PFSK-1 (cell line): ENCODE results near the gene ENDOV.

Source experiments
- FOXP2 ChIP-seq: optimal IDR thresholded peaks from 2 replicates; pipeline ENCODE3; 2011; ENCODE audit warnings: borderline replicate concordance, control low read depth, inconsistent platforms; ENCODE audit not compliant: insufficient read depth; ENCODE audit errors: extremely low read length, extremely low read depth
- POLR2AphosphoS5 ChIP-seq: IDR thresholded peaks from 2 replicates; pipeline ENCODE4 v1.6.1; 2012; ENCODE audit warnings: low read depth, mild to moderate bottlenecking, control low read depth, low read length, moderate library complexity
- SIN3A ChIP-seq: IDR thresholded peaks from 2 replicates; pipeline ENCODE4 v1.6.1; 2012; ENCODE audit warnings: mild to moderate bottlenecking, low read length, moderate library complexity, borderline replicate concordance; ENCODE audit not compliant: insufficient read depth
- TAF1 ChIP-seq: IDR thresholded peaks from 2 replicates; pipeline ENCODE4 v1.6.1; 2012; ENCODE audit warnings: low read length, control low read depth, borderline replicate concordance; ENCODE audit not compliant: insufficient read depth
- TF ChIP-seq, protein P1 (sequence below), 2 experiments: IDR thresholded peaks; 2 replicates each; pipeline versions ENCODE4 v1.6.1 to v1.8.0; 2011 to 2012; ENCODE audit warnings: low read depth in 2 of 2, low read length in 2 of 2, control low read depth in 1 of 2, inconsistent platforms in 1 of 2, mild to moderate bottlenecking in 1 of 2, moderate library complexity in 1 of 2; ENCODE audit not compliant: insufficient read depth in 1 of 2

Gene ENDOV

DNA sequence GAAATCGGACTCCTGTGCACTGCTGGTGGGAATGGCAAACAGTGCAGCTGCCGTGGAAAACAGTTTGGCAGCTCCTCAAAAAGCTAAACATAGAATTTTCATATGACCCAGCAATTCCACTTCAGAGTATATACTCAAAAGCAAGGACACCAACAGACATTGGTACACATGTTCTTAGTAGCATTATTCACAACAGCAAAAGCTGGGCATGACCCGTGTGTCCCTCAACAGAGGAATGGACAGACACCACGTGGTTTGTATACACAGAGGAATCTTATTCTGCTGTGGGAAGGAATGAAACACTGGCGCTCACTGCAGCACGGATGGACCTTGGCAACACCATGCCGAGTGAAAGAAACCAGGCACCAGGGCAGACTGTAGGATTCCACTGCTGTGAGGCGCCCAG lies 45.5 kb downstream of the ENDOV start:
- TF ChIP-seq TAF1: no peak
- TF ChIP-seq, protein P1, sequence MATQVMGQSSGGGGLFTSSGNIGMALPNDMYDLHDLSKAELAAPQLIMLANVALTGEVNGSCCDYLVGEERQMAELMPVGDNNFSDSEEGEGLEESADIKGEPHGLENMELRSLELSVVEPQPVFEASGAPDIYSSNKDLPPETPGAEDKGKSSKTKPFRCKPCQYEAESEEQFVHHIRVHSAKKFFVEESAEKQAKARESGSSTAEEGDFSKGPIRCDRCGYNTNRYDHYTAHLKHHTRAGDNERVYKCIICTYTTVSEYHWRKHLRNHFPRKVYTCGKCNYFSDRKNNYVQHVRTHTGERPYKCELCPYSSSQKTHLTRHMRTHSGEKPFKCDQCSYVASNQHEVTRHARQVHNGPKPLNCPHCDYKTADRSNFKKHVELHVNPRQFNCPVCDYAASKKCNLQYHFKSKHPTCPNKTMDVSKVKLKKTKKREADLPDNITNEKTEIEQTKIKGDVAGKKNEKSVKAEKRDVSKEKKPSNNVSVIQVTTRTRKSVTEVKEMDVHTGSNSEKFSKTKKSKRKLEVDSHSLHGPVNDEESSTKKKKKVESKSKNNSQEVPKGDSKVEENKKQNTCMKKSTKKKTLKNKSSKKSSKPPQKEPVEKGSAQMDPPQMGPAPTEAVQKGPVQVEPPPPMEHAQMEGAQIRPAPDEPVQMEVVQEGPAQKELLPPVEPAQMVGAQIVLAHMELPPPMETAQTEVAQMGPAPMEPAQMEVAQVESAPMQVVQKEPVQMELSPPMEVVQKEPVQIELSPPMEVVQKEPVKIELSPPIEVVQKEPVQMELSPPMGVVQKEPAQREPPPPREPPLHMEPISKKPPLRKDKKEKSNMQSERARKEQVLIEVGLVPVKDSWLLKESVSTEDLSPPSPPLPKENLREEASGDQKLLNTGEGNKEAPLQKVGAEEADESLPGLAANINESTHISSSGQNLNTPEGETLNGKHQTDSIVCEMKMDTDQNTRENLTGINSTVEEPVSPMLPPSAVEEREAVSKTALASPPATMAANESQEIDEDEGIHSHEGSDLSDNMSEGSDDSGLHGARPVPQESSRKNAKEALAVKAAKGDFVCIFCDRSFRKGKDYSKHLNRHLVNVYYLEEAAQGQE (IDR thresholded peaks at IDR 0.05; ENCODE audit: insufficient read depth in 1 of 2, low read depth in 2 of 2, low read length in 2 of 2): no peak
- TF ChIP-seq POLR2AphosphoS5: no peak
- no peak for TF ChIP-seq SIN3A
- TF ChIP-seq FOXP2: no peak

DNA sequence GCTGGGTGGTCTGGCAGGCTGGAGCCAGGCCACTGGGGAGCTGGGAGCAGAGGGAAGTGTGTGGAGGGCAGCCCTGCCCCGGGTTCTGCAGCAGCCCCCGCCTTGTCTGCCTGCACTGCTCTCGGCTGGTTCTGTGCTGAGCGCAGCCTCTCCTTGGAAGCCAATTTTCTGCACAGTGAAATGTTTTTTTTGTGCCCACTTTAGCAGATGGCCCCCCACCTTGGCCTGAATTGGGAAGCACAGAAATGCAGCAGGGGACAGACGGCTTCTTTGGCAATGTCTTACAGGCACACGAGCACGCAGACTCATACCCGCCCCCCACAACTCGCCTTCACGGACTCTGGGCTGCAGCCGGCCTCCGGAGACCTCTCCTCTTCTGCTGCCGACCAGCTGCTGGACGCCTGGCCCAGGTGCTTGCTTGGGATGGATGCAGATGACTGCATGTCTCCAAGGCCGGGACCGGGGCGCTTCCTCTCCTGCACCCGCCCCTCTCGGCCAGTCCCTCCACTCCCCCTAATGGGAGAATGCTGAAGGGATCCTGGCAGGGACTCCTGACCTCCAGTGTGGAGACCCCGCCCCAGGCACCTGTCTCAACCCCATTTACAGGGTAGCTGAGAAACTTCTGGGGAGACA lies 46.7 kb downstream of the ENDOV start:
- no peak for TF ChIP-seq TAF1
- no peak for TF ChIP-seq FOXP2
- no peak for TF ChIP-seq POLR2AphosphoS5
- TF ChIP-seq, protein P1 (IDR thresholded peaks at IDR 0.05; ENCODE audit: insufficient read depth in 1 of 2, low read depth in 2 of 2, low read length in 2 of 2): no peak
- TF ChIP-seq SIN3A: no peak

DNA sequence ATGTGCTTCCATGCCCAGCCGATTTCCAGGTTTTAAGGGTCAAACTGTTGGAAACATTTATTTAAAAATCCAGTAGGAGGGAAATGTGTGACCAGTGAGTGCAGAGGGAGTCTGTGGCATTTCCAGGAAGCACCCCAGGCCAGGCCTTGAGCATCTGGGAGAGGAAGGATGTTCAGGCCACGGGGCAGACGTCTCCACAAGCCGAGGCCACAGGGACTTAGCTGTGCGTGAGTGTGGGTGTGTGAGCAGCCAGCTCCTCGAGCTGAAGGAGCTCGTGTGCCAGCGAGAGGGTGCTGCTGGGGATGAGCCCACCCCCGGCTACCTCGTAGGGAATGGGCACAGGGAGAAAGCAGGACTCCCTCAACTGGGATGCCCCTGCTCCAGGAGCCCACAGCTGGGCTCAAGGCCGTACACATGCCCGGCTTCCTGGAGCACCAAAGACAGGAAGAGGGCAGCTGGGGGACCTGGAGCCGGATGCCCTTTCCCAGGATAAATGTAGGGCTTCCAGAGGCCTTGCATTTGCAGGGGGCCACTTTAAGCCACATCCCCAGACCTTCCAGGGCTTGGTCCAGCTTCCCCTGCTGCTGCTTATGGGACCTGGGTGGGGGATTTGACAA lies 48.9 kb downstream of the ENDOV start:
- TF ChIP-seq TAF1 (no peak), SIN3A (no peak), FOXP2 (no peak), POLR2AphosphoS5 (no peak)
- TF ChIP-seq, protein P1 (IDR thresholded peaks at IDR 0.05; ENCODE audit: insufficient read depth in 1 of 2, low read depth in 2 of 2, low read length in 2 of 2): no peak

DNA sequence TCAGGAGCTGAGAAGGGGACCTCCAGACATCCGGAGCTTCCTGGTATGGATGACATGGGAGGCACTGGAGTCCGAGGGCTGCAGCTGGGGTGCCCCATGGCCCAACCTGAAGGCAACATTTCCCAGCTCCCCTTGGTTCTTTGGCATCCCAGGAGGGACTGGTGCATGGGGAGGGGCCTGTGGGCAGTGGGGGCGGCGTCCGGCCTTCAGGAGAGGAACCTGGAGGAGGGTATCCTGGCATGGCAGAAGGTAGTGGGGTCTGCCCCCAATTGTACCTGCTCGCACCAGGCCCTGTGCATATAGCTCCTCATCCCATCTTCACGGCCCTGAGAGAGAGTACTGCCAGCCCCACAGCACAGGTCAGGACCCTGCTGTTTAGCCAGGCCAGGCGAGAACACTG lies 49.5 kb downstream of the ENDOV start:
- no peak for TF ChIP-seq FOXP2
- no peak for TF ChIP-seq POLR2AphosphoS5
- TF ChIP-seq, protein P1 (IDR thresholded peaks at IDR 0.05; ENCODE audit: insufficient read depth in 1 of 2, low read depth in 2 of 2, low read length in 2 of 2): no peak
- no peak for TF ChIP-seq TAF1
- TF ChIP-seq SIN3A: no peak
